HepG2 (cell line): ENCODE results near the gene PRELID1. TPM values are rescaled to one million over a fixed set of nuclear protein-coding genes. Genes with fewer than 3 reads are reported as not detected.

Source experiments
- ATAC-seq: fragments of 200-7000 bp; cut with Tn5 transposase; 3 replicates; pipeline ENCODE4 v1.9.1; 2020; ENCODE audit warnings: mild to moderate bottlenecking, moderate library complexity
- BruUV-seq: library from RNA; stranded (reverse); fragments of 400-500 nt; replicated peaks from 2 replicates; lab custom pipeline; 2021; lab: Mats Ljungman, UMichigan
- CTCF ChIA-PET: fragments of 300-600 bp; formaldehyde crosslinking; extraction: SDS; loops from one replicate; lab custom pipeline; 2021; ENCODE audit warnings: low total read pairs, inconsistent platforms, low intra/inter-chr PET ratio; lab: Yijun Ruan, JAX
- POLR2A ChIA-PET: fragments of 350-600 bp; sonication (Branson Sonifier 250); formaldehyde crosslinking; loops from one replicate; lab custom pipeline; 2020; ENCODE audit warnings: antibody characterized with exemption, inconsistent platforms; lab: Yijun Ruan, JAX
- DNase-seq: peaks from one replicate; pipeline ENCODE4 v3.0.0-alpha.2; 2015; ENCODE audit warnings: low spot score
- FAIRE-seq: peaks from 3 replicates; lab custom pipeline; 2011; peaks lifted over from hg19 to GRCh38; lab: Jason Lieb, UNC
- H2AFZ ChIP-seq: one replicate; pipeline ENCODE4 v1.6.1; 2011; ENCODE audit warnings: low read length, inconsistent platforms
- H3K27ac ChIP-seq: fragments of 300-600 bp; 3 replicates; pipeline ENCODE4 v1.8.0; 2011; ENCODE audit warnings: mixed run types, mild to moderate bottlenecking, mixed read lengths, low read length, inconsistent platforms; ENCODE audit not compliant: insufficient read depth; ENCODE audit errors: extremely low read length
- H3K27me3 ChIP-seq, 2 experiments: fragments of 200-600 bp in 1 of 2; 2 replicates in 1 of 2; 3 replicates in 1 of 2; pipeline versions ENCODE4 v1.6.0 to v1.8.0; 2011; ENCODE audit warnings: low read length in 2 of 2, mild to moderate bottlenecking in 2 of 2, moderate library complexity in 2 of 2, inconsistent platforms in 1 of 2; ENCODE audit not compliant: insufficient read depth in 2 of 2, control insufficient read depth in 1 of 2
- H3K36me3 ChIP-seq, 2 experiments: fragments of 200-600 bp in 1 of 2; replicated peaks in 1 of 2; 2 replicates in 1 of 2; 3 replicates in 1 of 2; pipeline versions ENCODE4 v1.5.1 to v1.8.0; 2011; ENCODE audit warnings: low read length in 2 of 2, inconsistent platforms in 1 of 2; ENCODE audit not compliant: insufficient read depth in 2 of 2, control insufficient read depth in 1 of 2
- H3K4me1 ChIP-seq: 2 replicates; pipeline ENCODE4 v1.5.1; 2012; ENCODE audit warnings: low read length, inconsistent platforms; ENCODE audit not compliant: insufficient read depth
- H3K4me2 ChIP-seq: 2 replicates; pipeline ENCODE4 v1.6.0; 2011; ENCODE audit warnings: low read depth, low read length, inconsistent platforms
- H3K4me3 ChIP-seq, 3 experiments: fragments of 200-600 bp in 1 of 3; sonication (generic), shearing (Covaris generic) in 1 of 3; replicated peaks in 1 of 3; 2 replicates each; pipeline ENCODE4 v1.5.1; 2011 to 2016; ENCODE audit warnings: low read length in 3 of 3, inconsistent platforms in 2 of 3, low read depth in 2 of 3, mild to moderate bottlenecking in 2 of 3, control low read depth in 1 of 3, mixed read lengths in 1 of 3; ENCODE audit not compliant: insufficient read depth in 1 of 3
- H3K79me2 ChIP-seq: one replicate; pipeline ENCODE4 v1.6.1; 2011; ENCODE audit warnings: low read length, inconsistent platforms; ENCODE audit not compliant: insufficient read depth
- H3K9ac ChIP-seq: 2 replicates; pipeline ENCODE4 v1.6.0; 2011; ENCODE audit warnings: mild to moderate bottlenecking, low read depth, low read length, inconsistent platforms; ENCODE audit not compliant: insufficient read depth
- H3K9me3 ChIP-seq: 2 replicates; pipeline ENCODE4 v1.5.1; 2012; ENCODE audit warnings: mild to moderate bottlenecking, low read length
- H4K20me1 ChIP-seq: 2 replicates; pipeline ENCODE4 v1.6.0; 2011; ENCODE audit warnings: inconsistent platforms, mild to moderate bottlenecking, low read length, moderate library complexity; ENCODE audit not compliant: insufficient read depth
- ATF1 ChIP-seq: IDR thresholded peaks from 2 replicates; pipeline ENCODE4 v1.6.1; 2016; ENCODE audit warnings: mild to moderate bottlenecking, control low read depth
- DNMT3B ChIP-seq: conservative IDR thresholded peaks from 2 replicates; pipeline ENCODE4 v1.6.1; 2016; ENCODE audit warnings: missing biosample characterization, control low read depth
- IRX3 ChIP-seq: sonication (generic); formaldehyde crosslinking; IDR thresholded peaks from 2 replicates; pipeline ENCODE4 v1.8.1; 2023; ENCODE audit warnings: mild to moderate bottlenecking, low read depth, missing genetic modification reagents, borderline replicate concordance
- KMT2B ChIP-seq: IDR thresholded peaks from 2 replicates; pipeline ENCODE4 v1.6.1; 2016; ENCODE audit warnings: missing genetic modification reagents, missing compliant biosample characterization
- ZNF652 ChIP-seq: IDR thresholded peaks from 2 replicates; pipeline ENCODE4 v1.6.1; 2016; ENCODE audit warnings: low read depth, borderline replicate concordance
- ZNF841 ChIP-seq: sonication (generic); formaldehyde crosslinking; IDR thresholded peaks from 2 replicates; pipeline ENCODE4 v1.8.1; 2023; ENCODE audit warnings: missing genetic modification reagents, borderline replicate concordance
- ZSCAN20 ChIP-seq: sonication (generic); formaldehyde crosslinking; IDR thresholded peaks from 2 replicates; pipeline ENCODE4 v1.4.0; 2020; ENCODE audit warnings: missing genetic modification reagents, mild to moderate bottlenecking, borderline replicate concordance
- WGBS: methylation state at CpG from one replicate; pipeline ENCODE4 v1.1.6; 2017; ENCODE audit warnings: low lambda C conversion rate; 5-methylcytosine and 5-hydroxymethylcytosine counted together
- in situ Hi-C: cut with HindIII; loops from 2 replicates; pipeline ENCODE4 v1.10.0; 2017; ENCODE audit warnings: low pct_unique_long_range_greater_than_20kb; ENCODE audit not compliant: extremely low pct_ligation_motif_present
- intact Hi-C: fragments of 100-400 bp; cut with micrococcal nuclease; formaldehyde crosslinking; loops from one replicate; pipeline ENCODE4 v1.10.0; 2022; ENCODE audit not compliant: unreplicated experiment
- polyA plus RNA-seq, 8 experiments: library from polyadenylated mRNA; depleted of rRNA in 3 of 8; stranded (reverse) in 7 of 8; unstranded in 1 of 8; fragments of >200 nt; fragmentation: Illumina TruSeq in 4 of 8; extraction: Trizol in 4 of 8; gene quantifications; 2 replicates each; pipeline versions ENCODE4 v1.2.1 to v1.2.3, GENCODE V29; 2011 to 2016; ENCODE audit warnings: low read depth in 4 of 8, missing spikeins in 1 of 8, mixed read lengths in 1 of 8; ENCODE audit not compliant: insufficient read depth in 1 of 8
- total RNA-seq, 5 experiments: library from RNA; depleted of rRNA; stranded (reverse); fragments of >200 nt; fragmentation: Illumina TruSeq; extraction: Trizol; gene quantifications; 2 replicates each; pipeline ENCODE4 v1.2.3, GENCODE V29; 2016; ENCODE audit warnings: low read depth in 1 of 5
- TF ChIP-seq, protein P1 (sequence below): sonication (generic); formaldehyde crosslinking; IDR thresholded peaks from 2 replicates; pipeline ENCODE4 v1.5.1; 2020; ENCODE audit warnings: missing genetic modification reagents, mild to moderate bottlenecking, borderline replicate concordance
- TF ChIP-seq, protein P2 (sequence below): sonication (generic); formaldehyde crosslinking; IDR thresholded peaks from 2 replicates; pipeline ENCODE4 v1.4.0; 2020; ENCODE audit warnings: mild to moderate bottlenecking, missing genetic modification reagents
- TF ChIP-seq, protein P3 (sequence below): sonication (generic); formaldehyde crosslinking; IDR thresholded peaks from 2 replicates; pipeline ENCODE4 v1.4.0; 2020; ENCODE audit warnings: missing genetic modification reagents
- TF ChIP-seq, protein P4 (sequence below): IDR thresholded peaks from 2 replicates; pipeline ENCODE4 v1.6.1; 2016; ENCODE audit warnings: low read depth, borderline replicate concordance

The PRELID1 gene
- total and polyA plus RNA-seq, 2 of the 13 experiments (the other 11 are each of a cell fraction or from before 2014, with no cell fraction given), result 250 to 271 TPM

DNA sequence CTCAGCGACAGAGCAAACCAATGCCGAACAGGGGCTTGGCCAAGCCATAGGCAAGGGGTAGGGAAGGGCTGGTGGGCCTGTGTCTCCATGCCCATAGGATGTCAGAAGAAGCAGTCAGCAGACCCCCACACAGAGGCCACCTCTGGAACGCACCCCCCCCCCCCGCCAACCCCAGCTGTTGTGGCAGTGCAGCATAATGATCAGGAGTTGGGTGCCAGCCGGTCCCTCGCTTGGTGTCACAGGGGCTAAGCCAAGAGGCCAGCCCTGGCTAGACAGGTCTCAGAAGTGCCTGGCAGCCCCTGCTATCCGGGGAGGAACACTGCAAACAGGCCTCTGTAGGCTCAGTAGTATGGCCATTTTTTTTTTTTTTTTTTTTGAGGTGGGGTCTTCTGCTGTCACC is 11.8 kb downstream of the PRELID1 start:
- no peak overlapping the region for H3K4me3 ChIP-seq
- DNase-seq (no peak), ATAC-seq (no peak), FAIRE-seq (no peak)
- no peaks in the 10 kb centered on the region for H3K9me3 ChIP-seq
- peaks cover 49% of the 10 kb centered on the region for H3K4me1 ChIP-seq
- POLR2A ChIA-PET, result interaction anchor here (1.0 kb wide), 1 partner anchor 63 kb away, joined by 4 read pairs; no protein-coding TSS in a partner anchor
- peak overlapping the region; percentile 29 for H3K27ac ChIP-seq
- no peak overlapping the region for H2AFZ ChIP-seq
- intact Hi-C loops (loop anchor here (5.0 kb wide), 1 partner anchor 52 kb away; no protein-coding TSS in a partner anchor), in situ Hi-C loops (no loop called here)
- no peaks in the 10 kb centered on the region for H3K27me3 ChIP-seq
- no peak overlapping the region for H3K9ac ChIP-seq
- H3K79me2 ChIP-seq, result peaks cover 4% of the 10 kb centered on the region
- BruUV-seq, result no TSS peak
- H3K4me2 ChIP-seq, result no peak overlapping the region
- TF ChIP-seq, protein P1, sequence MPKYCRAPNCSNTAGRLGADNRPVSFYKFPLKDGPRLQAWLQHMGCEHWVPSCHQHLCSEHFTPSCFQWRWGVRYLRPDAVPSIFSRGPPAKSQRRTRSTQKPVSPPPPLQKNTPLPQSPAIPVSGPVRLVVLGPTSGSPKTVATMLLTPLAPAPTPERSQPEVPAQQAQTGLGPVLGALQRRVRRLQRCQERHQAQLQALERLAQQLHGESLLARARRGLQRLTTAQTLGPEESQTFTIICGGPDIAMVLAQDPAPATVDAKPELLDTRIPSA (CRISPR knock-in tag), result no peak
- TF ChIP-seq ZSCAN20 (CRISPR knock-in tag) (no peak), ZNF841 (no peak), ZNF652 (CRISPR knock-in tag) (no peak), IRX3 (CRISPR knock-in tag) (no peak), DNMT3B (CRISPR knock-in tag) (no peak), KMT2B (CRISPR knock-in tag) (no peak), ATF1 (CRISPR knock-in tag) (no peak)
- TF ChIP-seq, protein P2, sequence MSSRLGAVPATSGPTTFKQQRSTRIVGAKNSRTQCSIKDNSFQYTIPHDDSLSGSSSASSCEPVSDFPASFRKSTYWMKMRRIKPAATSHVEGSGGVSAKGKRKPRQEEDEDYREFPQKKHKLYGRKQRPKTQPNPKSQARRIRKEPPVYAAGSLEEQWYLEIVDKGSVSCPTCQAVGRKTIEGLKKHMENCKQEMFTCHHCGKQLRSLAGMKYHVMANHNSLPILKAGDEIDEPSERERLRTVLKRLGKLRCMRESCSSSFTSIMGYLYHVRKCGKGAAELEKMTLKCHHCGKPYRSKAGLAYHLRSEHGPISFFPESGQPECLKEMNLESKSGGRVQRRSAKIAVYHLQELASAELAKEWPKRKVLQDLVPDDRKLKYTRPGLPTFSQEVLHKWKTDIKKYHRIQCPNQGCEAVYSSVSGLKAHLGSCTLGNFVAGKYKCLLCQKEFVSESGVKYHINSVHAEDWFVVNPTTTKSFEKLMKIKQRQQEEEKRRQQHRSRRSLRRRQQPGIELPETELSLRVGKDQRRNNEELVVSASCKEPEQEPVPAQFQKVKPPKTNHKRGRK (CRISPR knock-in tag), result no peak
- TF ChIP-seq, protein P3, sequence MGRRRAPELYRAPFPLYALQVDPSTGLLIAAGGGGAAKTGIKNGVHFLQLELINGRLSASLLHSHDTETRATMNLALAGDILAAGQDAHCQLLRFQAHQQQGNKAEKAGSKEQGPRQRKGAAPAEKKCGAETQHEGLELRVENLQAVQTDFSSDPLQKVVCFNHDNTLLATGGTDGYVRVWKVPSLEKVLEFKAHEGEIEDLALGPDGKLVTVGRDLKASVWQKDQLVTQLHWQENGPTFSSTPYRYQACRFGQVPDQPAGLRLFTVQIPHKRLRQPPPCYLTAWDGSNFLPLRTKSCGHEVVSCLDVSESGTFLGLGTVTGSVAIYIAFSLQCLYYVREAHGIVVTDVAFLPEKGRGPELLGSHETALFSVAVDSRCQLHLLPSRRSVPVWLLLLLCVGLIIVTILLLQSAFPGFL (CRISPR knock-in tag), result no peak
- TF ChIP-seq, protein P4, sequence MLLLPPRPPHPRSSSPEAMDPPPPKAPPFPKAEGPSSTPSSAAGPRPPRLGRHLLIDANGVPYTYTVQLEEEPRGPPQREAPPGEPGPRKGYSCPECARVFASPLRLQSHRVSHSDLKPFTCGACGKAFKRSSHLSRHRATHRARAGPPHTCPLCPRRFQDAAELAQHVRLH (CRISPR knock-in tag), result no peak
- H4K20me1 ChIP-seq, result 0 out of 2 replicates have a peak, but pooled peaks cover 5% of the 10 kb centered on the region
- WGBS, result 85% methylated on average over 4 of the region's 7 CpGs
- H3K36me3 ChIP-seq, result peaks cover 4 to 9% of the 10 kb centered on the region in 2 experiments; a peak in 2 of 5 replicates
- CTCF ChIA-PET, result no interaction called here
